AG10803 (cell line): ENCODE results near the gene ANKRD12.

Source experiments
- DNase-seq: peaks from one replicate; pipeline ENCODE4 v3.0.0; 2010; ENCODE audit warnings: low read depth
- H3K4me3 ChIP-seq: 2 replicates; pipeline ENCODE4 v1.5.1; 2011; ENCODE audit warnings: mild to moderate bottlenecking, low read length, control low read depth
- TF ChIP-seq, protein P1 (sequence below): conservative IDR thresholded peaks from 2 replicates; pipeline ENCODE4 v1.5.1; 2011; ENCODE audit warnings: mild to moderate bottlenecking, low read length, control low read depth, inconsistent platforms

The ANKRD12 gene

DNA sequence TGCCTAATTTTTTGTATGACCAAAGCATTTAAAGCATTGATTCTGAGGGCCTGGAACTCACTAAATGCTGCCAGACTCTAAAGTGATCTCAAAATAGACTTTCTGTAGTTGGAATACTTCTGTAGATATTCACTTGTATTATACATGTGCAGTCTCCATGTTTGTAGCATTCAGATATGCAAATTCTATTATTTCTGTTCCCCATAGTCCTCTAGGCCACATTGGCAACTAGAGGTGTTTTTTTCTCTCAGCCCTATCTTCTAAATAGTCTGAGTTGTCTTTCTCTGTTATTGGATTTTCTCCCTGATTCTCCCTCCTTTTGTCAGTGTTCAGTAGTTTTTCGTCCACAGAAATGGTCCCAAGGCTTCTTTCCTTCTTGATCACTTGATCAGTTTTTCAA, 38.5 kb downstream of the ANKRD12 start:
- DNase-seq, result no peak
- no peak overlapping the region for H3K4me3 ChIP-seq
- TF ChIP-seq, protein P1, sequence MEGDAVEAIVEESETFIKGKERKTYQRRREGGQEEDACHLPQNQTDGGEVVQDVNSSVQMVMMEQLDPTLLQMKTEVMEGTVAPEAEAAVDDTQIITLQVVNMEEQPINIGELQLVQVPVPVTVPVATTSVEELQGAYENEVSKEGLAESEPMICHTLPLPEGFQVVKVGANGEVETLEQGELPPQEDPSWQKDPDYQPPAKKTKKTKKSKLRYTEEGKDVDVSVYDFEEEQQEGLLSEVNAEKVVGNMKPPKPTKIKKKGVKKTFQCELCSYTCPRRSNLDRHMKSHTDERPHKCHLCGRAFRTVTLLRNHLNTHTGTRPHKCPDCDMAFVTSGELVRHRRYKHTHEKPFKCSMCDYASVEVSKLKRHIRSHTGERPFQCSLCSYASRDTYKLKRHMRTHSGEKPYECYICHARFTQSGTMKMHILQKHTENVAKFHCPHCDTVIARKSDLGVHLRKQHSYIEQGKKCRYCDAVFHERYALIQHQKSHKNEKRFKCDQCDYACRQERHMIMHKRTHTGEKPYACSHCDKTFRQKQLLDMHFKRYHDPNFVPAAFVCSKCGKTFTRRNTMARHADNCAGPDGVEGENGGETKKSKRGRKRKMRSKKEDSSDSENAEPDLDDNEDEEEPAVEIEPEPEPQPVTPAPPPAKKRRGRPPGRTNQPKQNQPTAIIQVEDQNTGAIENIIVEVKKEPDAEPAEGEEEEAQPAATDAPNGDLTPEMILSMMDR, result no peak

DNA sequence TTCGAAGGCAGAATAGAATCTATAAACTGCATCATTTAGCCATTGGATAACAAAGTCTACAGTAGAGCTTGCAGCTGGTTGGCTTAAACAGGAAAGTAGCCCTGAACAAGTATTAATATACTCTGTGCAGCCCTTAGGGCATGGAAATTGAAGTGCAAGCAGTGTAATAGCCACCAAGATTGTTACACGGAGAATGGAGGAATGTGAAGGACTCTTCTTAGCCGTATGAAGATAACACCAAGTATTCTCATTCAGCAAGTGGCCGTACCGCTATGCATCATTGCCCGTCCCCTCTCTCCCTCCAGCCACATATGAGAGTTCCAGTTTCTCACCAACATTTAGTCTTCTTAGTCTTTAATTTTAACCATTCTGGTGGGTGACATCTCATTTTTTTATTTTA, 40.5 kb downstream of the ANKRD12 start:
- TF ChIP-seq, protein P1, result no peak
- DNase-seq, result no peak
- no peak overlapping the region for H3K4me3 ChIP-seq

DNA sequence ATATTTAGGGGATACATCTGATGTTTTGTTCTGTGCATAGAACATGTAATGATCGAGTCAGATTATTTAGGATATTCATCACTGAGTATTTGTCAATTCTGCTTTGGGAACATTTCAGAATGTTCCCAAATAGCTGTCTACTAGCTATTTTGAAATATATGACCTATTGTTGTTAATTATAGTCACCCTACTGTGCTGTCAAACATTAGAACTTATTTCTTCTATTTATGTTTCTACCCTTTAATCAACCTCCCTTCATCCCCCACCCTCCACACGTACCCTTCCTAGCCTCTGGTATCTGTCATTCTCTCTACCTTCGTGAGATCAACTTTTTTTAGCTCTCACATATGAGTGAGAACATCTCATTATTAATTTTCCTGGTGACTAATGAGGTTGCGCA, 40.9 kb downstream of the ANKRD12 start:
- no peak for DNase-seq
- no peak overlapping the region for H3K4me3 ChIP-seq
- TF ChIP-seq, protein P1, result no peak

DNA sequence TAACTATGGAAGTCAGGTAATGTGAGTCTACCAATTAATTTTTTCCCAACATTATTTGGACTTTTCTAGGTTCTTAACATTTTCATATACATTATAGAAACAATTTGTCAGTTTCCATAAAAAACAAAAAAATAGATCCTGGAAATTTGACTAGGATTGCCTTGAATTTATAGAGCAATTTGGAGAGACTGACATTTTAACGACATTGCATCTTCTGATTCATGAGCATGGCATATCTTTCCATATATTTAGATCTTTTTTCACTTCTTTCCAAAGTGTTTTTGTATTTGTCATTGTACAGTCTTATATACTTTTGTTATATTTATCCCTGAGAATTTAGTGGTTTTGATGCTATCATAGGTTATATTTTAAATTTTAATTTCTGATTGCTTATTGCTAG, 42.0 kb downstream of the ANKRD12 start:
- TF ChIP-seq, protein P1, result no peak
- no peak for DNase-seq
- H3K4me3 ChIP-seq, result no peak overlapping the region

DNA sequence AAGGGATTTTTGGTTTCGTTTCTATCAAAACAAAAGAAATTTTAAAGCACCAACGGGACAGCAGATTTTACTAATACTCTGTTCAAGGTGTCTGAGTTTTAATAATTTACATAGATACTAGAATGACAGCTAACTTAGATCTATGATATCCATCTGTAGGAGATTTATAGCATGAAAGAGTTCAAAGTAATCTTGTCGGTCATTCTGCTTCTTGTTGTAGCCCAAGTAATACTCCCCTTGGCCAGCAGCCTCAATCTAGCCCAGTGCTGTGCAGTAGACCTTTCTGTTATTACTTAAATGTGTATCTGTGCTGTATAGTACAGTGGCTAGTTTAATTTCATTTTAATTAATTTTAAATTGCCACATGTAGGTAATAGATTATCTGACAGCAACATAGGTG, 44.7 kb downstream of the ANKRD12 start:
- H3K4me3 ChIP-seq, result no peak overlapping the region
- peak; percentile 9 for DNase-seq
- TF ChIP-seq, protein P1, result no peak

DNA sequence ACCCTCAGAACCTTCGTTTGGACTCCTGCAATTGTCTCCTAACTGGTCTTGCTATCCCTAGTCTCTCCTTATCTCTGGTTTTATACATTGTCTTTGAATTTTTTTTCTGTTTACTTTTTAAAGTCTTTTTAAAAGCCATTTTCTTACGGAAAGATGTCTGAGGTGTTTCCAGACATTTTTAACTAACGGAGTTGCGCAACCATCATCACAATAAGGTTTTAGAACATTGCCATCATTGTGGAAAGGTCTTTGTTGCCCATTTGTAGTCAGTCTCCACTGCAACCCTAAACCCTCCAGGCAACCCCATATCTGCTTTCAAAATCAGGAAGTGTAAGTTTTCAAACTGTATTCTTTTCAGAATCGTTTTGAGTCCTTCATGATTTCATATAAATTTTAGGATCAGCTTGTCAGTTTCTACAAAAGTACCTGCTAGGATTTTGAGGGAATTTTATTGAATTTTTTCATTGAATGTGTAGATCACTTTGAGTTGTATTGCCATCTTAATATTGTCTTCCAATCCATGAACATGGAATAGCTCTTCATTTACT, 46.3 kb downstream of the ANKRD12 start:
- TF ChIP-seq, protein P1, result no peak
- DNase-seq, result no peak
- H3K4me3 ChIP-seq, result no peak overlapping the region

DNA sequence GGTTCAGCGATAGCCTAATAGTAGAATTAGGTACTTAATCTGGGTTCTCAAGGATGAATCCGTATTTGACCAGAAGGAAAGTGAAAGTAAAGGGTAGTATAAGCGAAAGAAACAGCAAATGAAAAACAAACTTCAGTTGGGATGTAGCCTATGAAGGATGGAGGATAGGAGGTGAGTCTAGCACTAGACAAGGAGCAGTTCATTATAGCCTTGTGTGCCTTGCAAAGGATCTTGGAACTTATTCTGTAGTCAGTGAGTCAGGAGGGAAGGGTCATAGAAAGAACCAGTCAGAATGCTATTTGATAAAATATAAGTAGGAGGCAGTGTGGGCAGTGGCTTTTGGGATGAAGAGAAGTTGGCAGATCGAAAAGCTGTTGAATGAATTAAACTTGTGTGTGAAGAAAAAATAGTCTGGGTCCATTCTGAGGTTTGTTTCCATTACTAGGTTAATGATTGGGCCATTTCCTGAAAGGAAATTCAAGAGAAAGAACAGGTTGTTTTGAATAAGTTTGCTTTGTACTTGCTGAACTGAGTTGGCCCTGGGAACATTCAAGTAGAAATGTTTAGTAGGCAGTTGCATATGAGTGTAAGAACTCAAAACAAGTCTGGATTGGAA, 48.5 kb downstream of the ANKRD12 start:
- DNase-seq, result no peak
- no peak overlapping the region for H3K4me3 ChIP-seq
- TF ChIP-seq, protein P1, result no peak
